Cardiac muscle cell (in vitro differentiated cells and primary cell): Measurements from ENCODE around the gene GABARAPL1. TPM values are rescaled to one million over a fixed set of nuclear protein-coding genes. Genes with fewer than 3 reads are reported as not detected.

Experiments
- DNase-seq, 2 donors: peaks; one replicate each; pipeline versions ENCODE4 v3.0.0 to v3.0.0-alpha.2; 2010 to 2017; ENCODE audit warnings: low read depth in 1 of 2, low spot score in 1 of 2
- H3K27ac ChIP-seq: fragments of 200-600 bp; sonication (generic); 2 replicates; pipeline ENCODE4 v1.5.1; 2016
- H3K27me3 ChIP-seq: fragments of 200-600 bp; sonication (generic); 2 replicates; pipeline ENCODE4 v1.6.0; 2016; ENCODE audit warnings: control low read depth
- H3K36me3 ChIP-seq: fragments of 200-600 bp; sonication (generic); 2 replicates; pipeline ENCODE4 v1.5.1; 2016; ENCODE audit warnings: control low read depth
- H3K4me1 ChIP-seq: fragments of 200-600 bp; sonication (generic); 2 replicates; pipeline ENCODE4 v1.8.1; 2017; ENCODE audit warnings: low read depth, mild to moderate bottlenecking, mixed run types
- H3K4me3 ChIP-seq: fragments of 200-600 bp; sonication (generic); 2 replicates; pipeline ENCODE4 v1.5.1; 2016; ENCODE audit warnings: mild to moderate bottlenecking
- H3K9me3 ChIP-seq: fragments of 200-600 bp; sonication (generic); 2 replicates; pipeline ENCODE4 v1.5.1; 2017; ENCODE audit warnings: low read depth, mild to moderate bottlenecking, control low read depth
- CTCF ChIP-seq: IDR thresholded peaks from 2 replicates; pipeline ENCODE4 v1.5.1; 2012; ENCODE audit warnings: low read depth, mild to moderate bottlenecking, low read length
- polyA plus RNA-seq: library from polyadenylated mRNA; unstranded; fragments of >200 nt; fragmentation: Nextera tagmentation; extraction: Ambion mirVana; gene quantifications from 2 replicates; pipeline ENCODE4 v1.2.1, GENCODE V29; 2016
- total RNA-seq: library from RNA; depleted of rRNA; stranded (reverse); fragments of >200 nt; gene quantifications from 2 replicates; pipeline ENCODE4 v1.2.3, GENCODE V29; 2016

GABARAPL1 gene
- total and polyA plus RNA-seq, 2 experiments from 2014 or later = 59.0 to 71.6 TPM

GRCh38 chr12:10205220-10205807, 7.4 kb upstream of the GABARAPL1 start:
- TF ChIP-seq CTCF = no peak

GRCh38 chr12:10207136-10207535, 5.5 kb upstream of the GABARAPL1 start:
- no peak for TF ChIP-seq CTCF
- Histone ChIP-seq H3K27me3 (no peaks in the 10 kb centered on the region), H3K4me1 (no peaks in the 10 kb centered on the region), H3K27ac (no peak overlapping the region), H3K36me3 (no peaks in the 10 kb centered on the region), H3K4me3 (no peak overlapping the region), H3K9me3 (no peaks in the 10 kb centered on the region)
- peak in 1 of 2 donors; percentile 22 for DNase-seq

More at GRCh38 chr12:10205220-10205807, 7.4 kb upstream of the GABARAPL1 start:
- DNase-seq = no peak
- H3K4me1 ChIP-seq = no peaks in the 10 kb centered on the region
- no peaks in the 10 kb centered on the region for H3K9me3 ChIP-seq
- no peak overlapping the region for H3K4me3 ChIP-seq
- no peak overlapping the region for H3K27ac ChIP-seq
- no peaks in the 10 kb centered on the region for H3K36me3 ChIP-seq
- H3K27me3 ChIP-seq = no peaks in the 10 kb centered on the region

- no peak overlapping the region for H3K4me3 ChIP-seq
- no peaks in the 10 kb centered on the region for H3K9me3 ChIP-seq
- no peak overlapping the region for H3K27ac ChIP-seq
- DNase-seq = no peak
- no peaks in the 10 kb centered on the region for H3K27me3 ChIP-seq
- TF ChIP-seq CTCF = no peak
- H3K36me3 ChIP-seq = no peaks in the 10 kb centered on the region
- no peaks in the 10 kb centered on the region for H3K4me1 ChIP-seq
These were observed 2.5 kb upstream of the GABARAPL1 start for GRCh38 chr12:10210225-10210624.

- H3K27ac ChIP-seq = peak overlapping the region; percentile 94
- no peak for DNase-seq
- H3K4me1 ChIP-seq = no peaks in the 10 kb centered on the region
- H3K36me3 ChIP-seq = no peaks in the 10 kb centered on the region
- no peak for TF ChIP-seq CTCF
- no peaks in the 10 kb centered on the region for H3K9me3 ChIP-seq
- H3K4me3 ChIP-seq = no peak overlapping the region
- H3K27me3 ChIP-seq = no peaks in the 10 kb centered on the region
These were observed 1.4 kb upstream of the GABARAPL1 start for GRCh38 chr12:10211101-10211939.

DNA sequence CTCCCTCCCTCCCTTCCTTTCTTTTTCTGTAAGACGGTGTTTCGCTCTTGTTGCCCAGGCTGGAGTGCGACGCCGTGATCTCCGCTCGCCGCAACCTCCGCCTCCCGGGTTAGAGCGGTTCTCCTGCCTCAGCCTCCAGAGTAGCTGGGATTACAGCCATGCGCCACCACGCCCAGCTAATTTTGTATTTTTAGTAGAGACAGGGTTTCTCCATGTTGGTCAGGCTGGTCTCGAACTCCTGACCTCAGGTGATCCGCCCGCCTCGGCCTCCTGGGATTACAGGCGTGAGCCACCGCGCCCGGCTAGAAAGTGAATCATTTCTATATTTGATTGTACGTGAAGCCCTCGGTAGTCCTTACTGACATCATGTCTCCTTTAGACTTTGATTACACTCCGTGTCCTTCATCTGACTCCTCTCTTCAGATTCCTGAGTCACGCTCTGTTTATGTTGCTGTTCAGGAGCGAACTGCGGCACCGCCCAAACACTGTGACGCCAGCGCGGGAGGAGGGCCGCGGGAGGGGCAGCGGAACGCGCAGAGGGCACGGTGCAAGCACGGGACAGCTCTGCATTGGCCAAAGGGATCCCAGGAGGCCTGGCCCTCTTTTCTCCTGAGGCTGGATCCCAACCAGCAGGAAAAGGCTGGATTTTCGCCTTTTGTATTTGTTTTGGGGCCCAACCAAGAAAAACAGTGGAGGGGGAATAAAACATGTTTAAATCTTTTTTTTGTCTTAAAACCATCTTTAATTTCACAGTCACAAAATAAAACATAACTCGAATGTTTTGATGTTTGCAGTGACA, 538 bp upstream of the GABARAPL1 start:
- Histone ChIP-seq H3K4me1 (no peaks in the 10 kb centered on the region), H3K36me3 (no peaks in the 10 kb centered on the region), H3K9me3 (no peaks in the 10 kb centered on the region), H3K27ac (peak overlapping the region; percentile 94), H3K4me3 (peak overlapping the region; percentile 78), H3K27me3 (no peaks in the 10 kb centered on the region)
- DNase-seq = peak; percentile 88 to 99
- TF ChIP-seq CTCF = no peak
